Smooth muscle cell (in vitro differentiated cells): Measurements from ENCODE around the gene DLGAP1. TPM values are rescaled to one million over a fixed set of nuclear protein-coding genes. Genes with fewer than 3 reads are reported as not detected.

Source experiments
- DNase-seq: peaks from one replicate; lab custom pipeline; 2025; ENCODE audit not compliant: unreplicated experiment; lab: John Stamatoyannopoulos, UW
- H2AFZ ChIP-seq: fragments of 200-600 bp; sonication (generic); 2 replicates; pipeline ENCODE4 v1.6.0; 2016; ENCODE audit warnings: antibody characterized with exemption, low read depth, mild to moderate bottlenecking
- H3F3A ChIP-seq: fragments of 200-600 bp; sonication (generic); 2 replicates; pipeline ENCODE4 v1.6.0; 2017; ENCODE audit warnings: antibody characterized with exemption, low read depth
- H3K27ac ChIP-seq: fragments of 200-600 bp; sonication (generic); 2 replicates; pipeline ENCODE4 v1.5.1; 2016; ENCODE audit warnings: low read depth, mild to moderate bottlenecking
- H3K27me3 ChIP-seq: fragments of 200-600 bp; sonication (generic); 2 replicates; pipeline ENCODE4 v1.6.1; 2016; ENCODE audit warnings: low read depth, mild to moderate bottlenecking
- H3K36me3 ChIP-seq: fragments of 200-600 bp; sonication (generic); 2 replicates; pipeline ENCODE4 v1.5.1; 2016; ENCODE audit warnings: low read depth
- H3K4me1 ChIP-seq: fragments of 200-600 bp; sonication (generic); 2 replicates; pipeline ENCODE4 v1.5.1; 2016; ENCODE audit warnings: low read depth
- H3K4me2 ChIP-seq: fragments of 200-600 bp; sonication (generic); 2 replicates; pipeline ENCODE4 v1.6.0; 2016; ENCODE audit warnings: mild to moderate bottlenecking
- H3K4me3 ChIP-seq: fragments of 200-600 bp; sonication (generic); 2 replicates; pipeline ENCODE4 v1.5.1; 2016; ENCODE audit warnings: mild to moderate bottlenecking
- H3K79me2 ChIP-seq: fragments of 200-600 bp; sonication (generic); 2 replicates; pipeline ENCODE4 v1.6.0; 2016; ENCODE audit warnings: low read depth, mild to moderate bottlenecking
- H3K9ac ChIP-seq: fragments of 200-600 bp; sonication (generic); 2 replicates; pipeline ENCODE4 v1.6.0; 2016; ENCODE audit warnings: low read depth
- H3K9me3 ChIP-seq: fragments of 200-600 bp; sonication (generic); replicated peaks from 2 replicates; pipeline ENCODE4 v1.5.1; 2016; ENCODE audit warnings: low read depth
- H4K20me1 ChIP-seq: fragments of 200-600 bp; sonication (generic); 2 replicates; pipeline ENCODE4 v1.6.0; 2016; ENCODE audit warnings: low read depth
- CTCF ChIP-seq: fragments of 200-600 bp; sonication (generic); IDR thresholded peaks from 2 replicates; pipeline ENCODE4 v1.5.1; 2017; ENCODE audit warnings: borderline replicate concordance, mild to moderate bottlenecking, antibody characterized with exemption; ENCODE audit not compliant: insufficient read depth, poor library complexity, severe bottlenecking
- WGBS: methylation state at CpG from one replicate; pipeline ENCODE4 v1.1.7; 2016; ENCODE audit warnings: low lambda C conversion rate; 5-methylcytosine and 5-hydroxymethylcytosine counted together
- polyA plus RNA-seq: library from polyadenylated mRNA; unstranded; fragments of >200 nt; fragmentation: Nextera tagmentation; extraction: Ambion mirVana; gene quantifications from 2 replicates; pipeline ENCODE4 v1.2.1, GENCODE V29; 2016
- total RNA-seq: library from RNA; depleted of rRNA; stranded (reverse); fragments of >200 nt; gene quantifications from 2 replicates; pipeline ENCODE4 v1.2.3, GENCODE V29; 2014

The DLGAP1 gene
- total and polyA plus RNA-seq, 2 experiments from 2014 or later, result 2.6 to 11.3 TPM

DNA sequence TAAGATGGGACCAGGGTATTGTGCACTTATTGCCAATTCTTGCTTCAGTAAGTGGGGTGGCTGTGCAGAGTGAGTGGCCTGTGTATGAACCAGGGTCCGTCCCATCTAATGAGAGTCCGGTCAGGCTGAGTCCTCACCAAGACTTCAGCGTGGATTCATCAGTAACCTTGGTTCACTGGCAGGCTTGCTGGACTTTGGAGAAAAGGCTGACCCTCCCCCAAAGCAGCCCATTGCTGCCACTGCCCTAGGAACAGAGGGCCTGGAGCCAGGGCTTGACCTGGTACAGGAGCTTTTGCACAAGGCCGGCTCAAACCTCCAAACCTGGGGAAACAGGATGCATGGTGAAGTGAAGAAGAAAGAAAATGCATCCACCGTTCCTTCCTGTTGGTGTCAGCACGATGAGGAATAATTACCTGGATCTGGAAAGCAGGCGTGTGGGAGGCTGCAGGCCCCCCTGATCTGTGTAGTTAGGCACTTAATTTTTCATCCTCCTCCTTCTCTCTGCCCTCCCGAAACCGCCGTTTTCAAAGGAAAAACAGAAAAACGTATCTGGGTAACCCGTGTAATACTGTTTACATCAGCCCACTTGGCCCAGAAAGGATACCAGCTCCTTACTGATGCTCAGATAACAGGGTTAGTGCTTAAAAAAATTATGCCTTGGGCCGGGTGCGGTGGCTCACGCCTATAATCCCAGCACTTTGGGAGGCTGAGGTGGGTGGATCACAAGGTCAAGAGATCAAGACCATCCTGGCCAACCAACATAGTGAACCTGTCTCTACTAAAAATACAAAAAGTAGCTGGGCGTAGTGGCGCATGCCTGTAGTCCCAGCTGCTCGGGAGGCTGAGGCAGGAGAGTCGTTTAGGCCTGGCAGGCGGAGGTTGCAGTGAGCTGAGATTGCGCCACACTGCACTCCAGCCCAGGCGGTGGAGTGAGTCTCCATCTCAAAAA, 857.4 kb downstream of the DLGAP1 start:
- WGBS, result 74% methylated on average over 22 of the region's 22 CpGs
- Histone ChIP-seq H2AFZ (no peak overlapping the region), H3K36me3 (no peaks in the 10 kb centered on the region), H3K79me2 (peaks cover 17% of the 10 kb centered on the region), H3K4me3 (no peak overlapping the region), H3F3A (peaks cover 36% of the 10 kb centered on the region), H3K9me3 (no peaks in the 10 kb centered on the region), H3K27ac (peak overlapping the region; percentile 100), H3K9ac (no peak overlapping the region), H4K20me1 (no peaks in the 10 kb centered on the region), H3K27me3 (no peaks in the 10 kb centered on the region), H3K4me2 (no peak overlapping the region), H3K4me1 (peaks cover 41% of the 10 kb centered on the region)
- TF ChIP-seq CTCF, result no peak
- DNase-seq, result no peak

- TF ChIP-seq CTCF, result no peak
- H3K4me3 ChIP-seq, result no peak overlapping the region
- H3F3A ChIP-seq, result peaks cover 36% of the 10 kb centered on the region
- H2AFZ ChIP-seq, result no peak overlapping the region
- no peaks in the 10 kb centered on the region for H4K20me1 ChIP-seq
- peaks cover 38% of the 10 kb centered on the region for H3K4me1 ChIP-seq
- DNase-seq, result no peak
- no peaks in the 10 kb centered on the region for H3K27me3 ChIP-seq
- H3K79me2 ChIP-seq, result peaks cover 17% of the 10 kb centered on the region
- peak overlapping the region; percentile 85 for H3K4me2 ChIP-seq
- H3K36me3 ChIP-seq, result no peaks in the 10 kb centered on the region
- WGBS, result 62% methylated on average over 17 of the region's 17 CpGs
- H3K27ac ChIP-seq, result peak overlapping the region; percentile 100
- no peaks in the 10 kb centered on the region for H3K9me3 ChIP-seq
- H3K9ac ChIP-seq, result peak overlapping the region; percentile 79
Measured at GRCh38 chr18:3596637-3597384, 858.3 kb downstream of the DLGAP1 start.

DNA sequence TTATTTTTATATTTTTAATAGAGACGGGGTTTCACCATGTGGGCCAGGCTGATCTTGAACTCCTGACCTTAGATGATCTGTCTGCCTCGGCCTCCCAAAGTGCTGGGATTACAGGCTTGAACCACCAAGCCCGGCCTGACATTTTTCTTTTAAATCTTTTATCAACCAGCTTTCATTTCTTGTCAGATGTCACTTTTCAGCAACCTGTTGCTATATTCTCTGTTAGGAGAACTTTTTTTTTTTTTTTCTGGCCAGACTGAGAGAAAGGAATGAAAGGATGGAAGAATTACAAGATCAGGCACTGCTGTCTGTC, 858.8 kb downstream of the DLGAP1 start:
- 44% methylated on average over 3 of the region's 3 CpGs for WGBS
- H3K4me3 ChIP-seq, result no peak overlapping the region

More for the DNA sequence above, 858.8 kb downstream of the DLGAP1 start:
- H3K4me2 ChIP-seq, result peak overlapping the region; percentile 85
- H3K27ac ChIP-seq, result peak overlapping the region; percentile 100
- peaks cover 38% of the 10 kb centered on the region for H3K4me1 ChIP-seq
- DNase-seq, result no peak
- H4K20me1 ChIP-seq, result no peaks in the 10 kb centered on the region
- no peaks in the 10 kb centered on the region for H3K9me3 ChIP-seq
- TF ChIP-seq CTCF, result no peak
- peak overlapping the region; percentile 79 for H3K9ac ChIP-seq
- H2AFZ ChIP-seq, result no peak overlapping the region
- no peaks in the 10 kb centered on the region for H3K36me3 ChIP-seq
- peaks cover 41% of the 10 kb centered on the region for H3F3A ChIP-seq
- H3K27me3 ChIP-seq, result no peaks in the 10 kb centered on the region
- peaks cover 17% of the 10 kb centered on the region for H3K79me2 ChIP-seq
